Measurements from ENCODE around the gene ANKEF1. TPM values are rescaled to one million over a fixed set of nuclear protein-coding genes. Genes with fewer than 3 reads are reported as not detected.

ANKEF1 gene
- total and polyA plus RNA-seq, 10 of the 15 experiments (the other 5 are each of a cell fraction or from before 2014, with no cell fraction given): 0.04 to 3.0 (median 0.89) TPM

DNA sequence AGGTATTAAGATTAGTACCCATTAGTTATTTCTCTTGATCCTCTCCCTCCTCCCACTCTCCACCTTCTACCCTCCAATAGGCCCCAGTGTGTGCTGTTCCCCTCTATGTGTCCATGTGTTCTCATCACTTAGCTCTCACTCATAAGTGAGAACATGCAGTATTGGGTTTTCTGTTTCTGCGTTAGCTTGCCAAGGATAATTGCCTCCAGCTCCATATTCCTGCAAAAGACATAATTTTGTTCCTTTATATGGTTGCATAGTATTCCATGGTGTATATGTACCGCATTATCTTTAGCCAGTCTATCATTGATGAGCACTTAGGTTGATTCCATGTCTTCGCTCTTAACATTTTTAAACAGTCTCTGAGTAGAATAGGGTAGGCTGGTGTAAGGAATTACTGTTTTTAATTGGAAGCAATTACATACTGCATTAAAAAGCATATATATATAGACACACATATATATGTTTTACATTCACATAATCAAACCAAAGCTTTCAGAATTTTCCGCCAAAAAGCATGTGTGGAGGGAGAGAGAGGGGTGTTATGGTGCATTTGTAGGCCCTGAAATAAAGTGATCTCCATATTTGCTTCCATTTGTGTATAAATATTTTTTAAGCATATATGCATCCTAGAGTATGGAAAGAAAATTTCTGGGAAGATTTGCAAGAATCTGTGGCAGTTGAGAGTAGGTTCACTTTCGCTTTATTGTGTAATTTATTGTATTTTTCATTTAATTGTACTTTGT lies 709 bp upstream of the ANKEF1 start:
- Histone ChIP-seq H3K4me1 (ENCODE audit: control insufficient read depth, insufficient read depth, low read length) (no peaks in the 10 kb centered on the region), H3K27me3 (replicated peaks in 1 of 2; ENCODE audit: control insufficient read depth in 2 of 2, insufficient read depth in 2 of 2, low read length in 1 of 2) (no peaks in the 10 kb centered on the region), H3K36me3 (ENCODE audit: control insufficient read depth in 2 of 2, insufficient read depth in 2 of 2, low read length in 1 of 2) (no peaks in the 10 kb centered on the region), H3K4me2 (ENCODE audit: control insufficient read depth, insufficient read depth) (no peak overlapping the region), H2AFZ (ENCODE audit: control insufficient read depth, low read depth, low read length) (no peak overlapping the region), H3K4me3 (no peak overlapping the region), H3K79me2 (ENCODE audit: control insufficient read depth, insufficient read depth, low read length) (no peaks in the 10 kb centered on the region), H3K9ac (ENCODE audit: control insufficient read depth, insufficient read depth, low read length) (no peak overlapping the region), H4K20me1 (ENCODE audit: control insufficient read depth, insufficient read depth) (no peaks in the 10 kb centered on the region), H3K27ac (ENCODE audit: control insufficient read depth, insufficient read depth) (no peak overlapping the region), H3K9me3 (replicated peaks; ENCODE audit: control insufficient read depth, insufficient read depth, low read length) (no peaks in the 10 kb centered on the region)
- RAD21 ChIA-PET (ENCODE audit: unreplicated experiment): no interaction called here
- FAIRE-seq: no peak
- 86% methylated on average over 5 of the region's 5 CpGs for WGBS (ENCODE audit: insufficient coverage, insufficient replicate concordance, low lambda C conversion rate, missing lambda C conversion rate)
- intact Hi-C loops (cut with micrococcal nuclease; ENCODE audit: unreplicated experiment): no loop called here
- DNase-seq (ENCODE audit: low read depth, low spot score): no peak
- in situ Hi-C loops (cut with MboI): no loop called here
- ATAC-seq: no peak
- POLR2A ChIA-PET: no interaction called here
- no TSS peak for BruUV-seq (replicated peaks)
- CTCF ChIA-PET: no interaction called here
- SMC1A ChIA-PET (ENCODE audit: uncharacterized antibody, unreplicated experiment): no interaction called here
- no peak for TF ChIP-seq ZNF622 (IDR thresholded peaks at IDR 0.05)
- TF ChIP-seq, protein P1, sequence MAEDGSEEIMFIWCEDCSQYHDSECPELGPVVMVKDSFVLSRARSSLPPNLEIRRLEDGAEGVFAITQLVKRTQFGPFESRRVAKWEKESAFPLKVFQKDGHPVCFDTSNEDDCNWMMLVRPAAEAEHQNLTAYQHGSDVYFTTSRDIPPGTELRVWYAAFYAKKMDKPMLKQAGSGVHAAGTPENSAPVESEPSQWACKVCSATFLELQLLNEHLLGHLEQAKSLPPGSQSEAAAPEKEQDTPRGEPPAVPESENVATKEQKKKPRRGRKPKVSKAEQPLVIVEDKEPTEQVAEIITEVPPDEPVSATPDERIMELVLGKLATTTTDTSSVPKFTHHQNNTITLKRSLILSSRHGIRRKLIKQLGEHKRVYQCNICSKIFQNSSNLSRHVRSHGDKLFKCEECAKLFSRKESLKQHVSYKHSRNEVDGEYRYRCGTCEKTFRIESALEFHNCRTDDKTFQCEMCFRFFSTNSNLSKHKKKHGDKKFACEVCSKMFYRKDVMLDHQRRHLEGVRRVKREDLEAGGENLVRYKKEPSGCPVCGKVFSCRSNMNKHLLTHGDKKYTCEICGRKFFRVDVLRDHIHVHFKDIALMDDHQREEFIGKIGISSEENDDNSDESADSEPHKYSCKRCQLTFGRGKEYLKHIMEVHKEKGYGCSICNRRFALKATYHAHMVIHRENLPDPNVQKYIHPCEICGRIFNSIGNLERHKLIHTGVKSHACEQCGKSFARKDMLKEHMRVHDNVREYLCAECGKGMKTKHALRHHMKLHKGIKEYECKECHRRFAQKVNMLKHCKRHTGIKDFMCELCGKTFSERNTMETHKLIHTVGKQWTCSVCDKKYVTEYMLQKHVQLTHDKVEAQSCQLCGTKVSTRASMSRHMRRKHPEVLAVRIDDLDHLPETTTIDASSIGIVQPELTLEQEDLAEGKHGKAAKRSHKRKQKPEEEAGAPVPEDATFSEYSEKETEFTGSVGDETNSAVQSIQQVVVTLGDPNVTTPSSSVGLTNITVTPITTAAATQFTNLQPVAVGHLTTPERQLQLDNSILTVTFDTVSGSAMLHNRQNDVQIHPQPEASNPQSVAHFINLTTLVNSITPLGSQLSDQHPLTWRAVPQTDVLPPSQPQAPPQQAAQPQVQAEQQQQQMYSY (CRISPR knock-in tag; IDR thresholded peaks at IDR 0.05): no peak
- no peak for TF ChIP-seq CBX5 (IDR thresholded peaks at IDR 0.05; ENCODE audit: low read depth)
- no peak for TF ChIP-seq CHD4 (IDR thresholded peaks at IDR 0.05)
- TF ChIP-seq CBFB (IDR thresholded peaks at IDR 0.05; ENCODE audit: low read depth): no peak
- no peak for TF ChIP-seq MYC (IDR thresholded peaks at IDR 0.05; ENCODE audit: insufficient read depth, insufficient read length, insufficient replicate concordance, low read length, severe bottlenecking)
- TF ChIP-seq SRF (IDR thresholded peaks at IDR 0.05; ENCODE audit: low read depth in 2 of 2, low read length in 2 of 2): no peak
- no peak for TF ChIP-seq SUZ12 (IDR thresholded peaks at IDR 0.05; ENCODE audit: unreplicated experiment)
- no peak for TF ChIP-seq SIN3A (IDR thresholded peaks at IDR 0.05; ENCODE audit: low read depth, low read length)
- no peak for TF ChIP-seq STAT3 (IDR thresholded peaks at IDR 0.05; ENCODE audit: low read depth, low read length)
- TF ChIP-seq, protein P2, sequence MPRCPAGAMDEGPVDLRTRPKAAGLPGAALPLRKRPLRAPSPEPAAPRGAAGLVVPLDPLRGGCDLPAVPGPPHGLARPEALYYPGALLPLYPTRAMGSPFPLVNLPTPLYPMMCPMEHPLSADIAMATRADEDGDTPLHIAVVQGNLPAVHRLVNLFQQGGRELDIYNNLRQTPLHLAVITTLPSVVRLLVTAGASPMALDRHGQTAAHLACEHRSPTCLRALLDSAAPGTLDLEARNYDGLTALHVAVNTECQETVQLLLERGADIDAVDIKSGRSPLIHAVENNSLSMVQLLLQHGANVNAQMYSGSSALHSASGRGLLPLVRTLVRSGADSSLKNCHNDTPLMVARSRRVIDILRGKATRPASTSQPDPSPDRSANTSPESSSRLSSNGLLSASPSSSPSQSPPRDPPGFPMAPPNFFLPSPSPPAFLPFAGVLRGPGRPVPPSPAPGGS (IDR thresholded peaks at IDR 0.05; ENCODE audit: borderline replicate concordance, insufficient read depth, low read depth, low read length, poor library complexity, severe bottlenecking): no peak
- TF ChIP-seq, protein P3, sequence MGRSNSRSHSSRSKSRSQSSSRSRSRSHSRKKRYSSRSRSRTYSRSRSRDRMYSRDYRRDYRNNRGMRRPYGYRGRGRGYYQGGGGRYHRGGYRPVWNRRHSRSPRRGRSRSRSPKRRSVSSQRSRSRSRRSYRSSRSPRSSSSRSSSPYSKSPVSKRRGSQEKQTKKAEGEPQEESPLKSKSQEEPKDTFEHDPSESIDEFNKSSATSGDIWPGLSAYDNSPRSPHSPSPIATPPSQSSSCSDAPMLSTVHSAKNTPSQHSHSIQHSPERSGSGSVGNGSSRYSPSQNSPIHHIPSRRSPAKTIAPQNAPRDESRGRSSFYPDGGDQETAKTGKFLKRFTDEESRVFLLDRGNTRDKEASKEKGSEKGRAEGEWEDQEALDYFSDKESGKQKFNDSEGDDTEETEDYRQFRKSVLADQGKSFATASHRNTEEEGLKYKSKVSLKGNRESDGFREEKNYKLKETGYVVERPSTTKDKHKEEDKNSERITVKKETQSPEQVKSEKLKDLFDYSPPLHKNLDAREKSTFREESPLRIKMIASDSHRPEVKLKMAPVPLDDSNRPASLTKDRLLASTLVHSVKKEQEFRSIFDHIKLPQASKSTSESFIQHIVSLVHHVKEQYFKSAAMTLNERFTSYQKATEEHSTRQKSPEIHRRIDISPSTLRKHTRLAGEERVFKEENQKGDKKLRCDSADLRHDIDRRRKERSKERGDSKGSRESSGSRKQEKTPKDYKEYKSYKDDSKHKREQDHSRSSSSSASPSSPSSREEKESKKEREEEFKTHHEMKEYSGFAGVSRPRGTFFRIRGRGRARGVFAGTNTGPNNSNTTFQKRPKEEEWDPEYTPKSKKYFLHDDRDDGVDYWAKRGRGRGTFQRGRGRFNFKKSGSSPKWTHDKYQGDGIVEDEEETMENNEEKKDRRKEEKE (IDR thresholded peaks at IDR 0.05): no peak
- no peak for TF ChIP-seq JUND (IDR thresholded peaks at IDR 0.05; ENCODE audit: low read depth, low read length)
- TF ChIP-seq, protein P4, sequence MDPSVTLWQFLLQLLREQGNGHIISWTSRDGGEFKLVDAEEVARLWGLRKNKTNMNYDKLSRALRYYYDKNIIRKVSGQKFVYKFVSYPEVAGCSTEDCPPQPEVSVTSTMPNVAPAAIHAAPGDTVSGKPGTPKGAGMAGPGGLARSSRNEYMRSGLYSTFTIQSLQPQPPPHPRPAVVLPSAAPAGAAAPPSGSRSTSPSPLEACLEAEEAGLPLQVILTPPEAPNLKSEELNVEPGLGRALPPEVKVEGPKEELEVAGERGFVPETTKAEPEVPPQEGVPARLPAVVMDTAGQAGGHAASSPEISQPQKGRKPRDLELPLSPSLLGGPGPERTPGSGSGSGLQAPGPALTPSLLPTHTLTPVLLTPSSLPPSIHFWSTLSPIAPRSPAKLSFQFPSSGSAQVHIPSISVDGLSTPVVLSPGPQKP (IDR thresholded peaks at IDR 0.05; ENCODE audit: low read depth, low read length): no peak

Data from GM12878 (cell line).